Hepatocyte (in vitro differentiated cells): Measurements from ENCODE around the gene DNER. TPM values are rescaled to one million over a fixed set of nuclear protein-coding genes. Genes with fewer than 3 reads are reported as not detected.

ENCODE experiments used
- DNase-seq: peaks from one replicate; pipeline ENCODE4 v3.0.0-alpha.2; 2016; ENCODE audit warnings: low spot score
- H2AFZ ChIP-seq: fragments of 200-600 bp; sonication (generic); 2 replicates; pipeline ENCODE4 v1.6.0; 2016; ENCODE audit warnings: antibody characterized with exemption, mild to moderate bottlenecking
- H3K27ac ChIP-seq: fragments of 200-600 bp; sonication (generic); 2 replicates; pipeline ENCODE4 v1.5.1; 2016; ENCODE audit warnings: mild to moderate bottlenecking
- H3K27me3 ChIP-seq: fragments of 200-600 bp; sonication (generic); 2 replicates; pipeline ENCODE4 v1.6.1; 2016
- H3K36me3 ChIP-seq: fragments of 200-600 bp; sonication (generic); replicated peaks from 2 replicates; pipeline ENCODE4 v1.5.1; 2016; ENCODE audit warnings: low read depth; ENCODE audit not compliant: insufficient read depth
- H3K4me1 ChIP-seq: fragments of 200-600 bp; sonication (generic); 2 replicates; pipeline ENCODE4 v1.5.1; 2016; ENCODE audit warnings: mild to moderate bottlenecking, moderate library complexity; ENCODE audit not compliant: insufficient read depth
- H3K4me2 ChIP-seq: fragments of 200-600 bp; sonication (generic); 2 replicates; pipeline ENCODE4 v1.6.0; 2016
- H3K4me3 ChIP-seq: fragments of 200-600 bp; sonication (generic); 2 replicates; pipeline ENCODE4 v1.5.1; 2016; ENCODE audit warnings: mild to moderate bottlenecking
- H3K79me2 ChIP-seq: fragments of 200-600 bp; sonication (generic); 2 replicates; pipeline ENCODE4 v1.6.0; 2017; ENCODE audit warnings: mild to moderate bottlenecking
- H3K9me2 ChIP-seq: fragments of 200-600 bp; sonication (generic); replicated peaks from 2 replicates; pipeline ENCODE4 v1.6.0; 2017; ENCODE audit warnings: mild to moderate bottlenecking; ENCODE audit not compliant: insufficient read depth
- H3K9me3 ChIP-seq: fragments of 200-600 bp; sonication (generic); 2 replicates; pipeline ENCODE4 v1.5.1; 2016; ENCODE audit warnings: low read depth, mild to moderate bottlenecking
- H4K20me1 ChIP-seq: fragments of 200-600 bp; sonication (generic); 2 replicates; pipeline ENCODE4 v1.6.0; 2016; ENCODE audit warnings: mild to moderate bottlenecking; ENCODE audit not compliant: insufficient read depth, poor library complexity, severe bottlenecking
- CTCF ChIP-seq: fragments of 200-600 bp; sonication (generic); IDR thresholded peaks from 2 replicates; pipeline ENCODE4 v1.5.1; 2016; ENCODE audit warnings: antibody characterized with exemption, mild to moderate bottlenecking; ENCODE audit not compliant: poor library complexity
- EZH2 ChIP-seq: fragments of 200-600 bp; sonication (generic); IDR thresholded peaks from 2 replicates; pipeline ENCODE4 v1.6.1; 2016; ENCODE audit warnings: antibody characterized with exemption, mild to moderate bottlenecking, borderline replicate concordance
- EZH2phosphoT487 ChIP-seq: fragments of 200-600 bp; sonication (generic); IDR thresholded peaks from one replicate; pipeline ENCODE4 v1.6.1; 2018; ENCODE audit warnings: antibody characterized with exemption, mild to moderate bottlenecking, low read depth, moderate library complexity; ENCODE audit not compliant: unreplicated experiment, severe bottlenecking
- WGBS: methylation state at CpG from one replicate; pipeline ENCODE4 v1.1.6; 2016; ENCODE audit warnings: low lambda C conversion rate; ENCODE audit errors: missing lambda C conversion rate; 5-methylcytosine and 5-hydroxymethylcytosine counted together
- polyA plus RNA-seq: library from polyadenylated mRNA; unstranded; fragments of >200 nt; fragmentation: Nextera tagmentation; extraction: Ambion mirVana; gene quantifications from 2 replicates; pipeline ENCODE4 v1.2.1, GENCODE V29; 2016
- total RNA-seq: library from RNA; depleted of rRNA; stranded (reverse); fragments of >200 nt; gene quantifications from 2 replicates; pipeline ENCODE4 v1.2.3, GENCODE V29; 2014

DNER gene
- total and polyA plus RNA-seq, 2 experiments from 2014 or later: 0.37 TPM; not detected in 1

- H3K36me3 ChIP-seq: no peaks in the 10 kb centered on the region
- H3K9me3 ChIP-seq: no peaks in the 10 kb centered on the region
- H3K79me2 ChIP-seq: no peaks in the 10 kb centered on the region
- H3K4me3 ChIP-seq: no peak overlapping the region
- TF ChIP-seq EZH2 (no peak), CTCF (no peak), EZH2phosphoT487 (no peak)
- H3K4me1 ChIP-seq: no peaks in the 10 kb centered on the region
- H3K27ac ChIP-seq: no peak overlapping the region
- H4K20me1 ChIP-seq: no peaks in the 10 kb centered on the region
- no peak overlapping the region for H2AFZ ChIP-seq
- DNase-seq: no peak
- no peaks in the 10 kb centered on the region for H3K27me3 ChIP-seq
- no peak overlapping the region for H3K4me2 ChIP-seq
- H3K9me2 ChIP-seq: no peaks in the 10 kb centered on the region
- 84% methylated on average over 1 of the region's 1 CpG for WGBS
Measured at GRCh38 chr2:229523663-229524062, 190.7 kb downstream of the DNER start.

- H3K79me2 ChIP-seq: no peaks in the 10 kb centered on the region
- H2AFZ ChIP-seq: no peak overlapping the region
- no peaks in the 10 kb centered on the region for H3K4me1 ChIP-seq
- no peaks in the 10 kb centered on the region for H3K9me2 ChIP-seq
- H3K4me2 ChIP-seq: no peak overlapping the region
- H3K9me3 ChIP-seq: no peaks in the 10 kb centered on the region
- no peak overlapping the region for H3K27ac ChIP-seq
- H4K20me1 ChIP-seq: no peaks in the 10 kb centered on the region
- H3K4me3 ChIP-seq: no peak overlapping the region
- H3K27me3 ChIP-seq: no peaks in the 10 kb centered on the region
- TF ChIP-seq CTCF (no peak), EZH2phosphoT487 (no peak), EZH2 (no peak)
- DNase-seq: no peak
- no peaks in the 10 kb centered on the region for H3K36me3 ChIP-seq
Measured at GRCh38 chr2:229521576-229521975, 192.8 kb downstream of the DNER start.

GRCh38 chr2:229520691-229521096, 193.7 kb downstream of the DNER start:
- Histone ChIP-seq H3K4me3 (no peak overlapping the region), H3K79me2 (no peaks in the 10 kb centered on the region), H3K4me1 (no peaks in the 10 kb centered on the region), H4K20me1 (no peaks in the 10 kb centered on the region), H3K27ac (no peak overlapping the region), H3K4me2 (no peak overlapping the region), H3K9me3 (no peaks in the 10 kb centered on the region), H3K9me2 (no peaks in the 10 kb centered on the region), H3K27me3 (no peaks in the 10 kb centered on the region), H2AFZ (no peak overlapping the region), H3K36me3 (no peaks in the 10 kb centered on the region)
- WGBS: 82% methylated on average over 4 of the region's 4 CpGs
- TF ChIP-seq EZH2phosphoT487 (no peak), EZH2 (no peak), CTCF (no peak)
- no peak for DNase-seq
